CD14-positive monocyte (primary cell): ENCODE results near the gene KRT72. TPM values are rescaled to one million over a fixed set of nuclear protein-coding genes. Genes with fewer than 3 reads are reported as not detected.

Experiments
- DNase-seq, 3 donors: peaks; one replicate each; pipeline ENCODE4 v3.0.0-alpha.2; 2011 to 2022
- H2AFZ ChIP-seq: 2 replicates; pipeline ENCODE4 v1.6.0; 2012; ENCODE audit warnings: mild to moderate bottlenecking, low read depth, low read length, inconsistent platforms; ENCODE audit not compliant: insufficient read depth, poor library complexity, severe bottlenecking
- H3K27ac ChIP-seq, 2 donors: 1 replicate in 1 of 2; 2 replicates in 1 of 2; pipeline ENCODE4 v1.5.1; 2012 to 2013; ENCODE audit warnings: low read length in 2 of 2, control low read depth in 1 of 2, inconsistent platforms in 1 of 2, low read depth in 1 of 2, mild to moderate bottlenecking in 1 of 2
- H3K27me3 ChIP-seq, 2 donors: one replicate each; pipeline versions ENCODE4 v1.6.0 to v1.6.1; 2011 to 2013; ENCODE audit warnings: low read length in 2 of 2; ENCODE audit not compliant: control insufficient read depth in 2 of 2, insufficient read depth in 2 of 2
- H3K36me3 ChIP-seq, 2 donors: replicated peaks in 1 of 2; 1 replicate in 1 of 2; 2 replicates in 1 of 2; pipeline versions ENCODE4 v1.5.1 to v1.6.1; 2012 to 2013; ENCODE audit warnings: low read length in 2 of 2, control low read depth in 1 of 2, inconsistent platforms in 1 of 2, mild to moderate bottlenecking in 1 of 2; ENCODE audit not compliant: insufficient read depth in 2 of 2, control insufficient read depth in 1 of 2
- H3K4me1 ChIP-seq, 2 donors: 1 replicate in 1 of 2; 2 replicates in 1 of 2; pipeline versions ENCODE4 v1.5.1 to v1.6.1; 2012 to 2013; ENCODE audit warnings: low read length in 2 of 2, control low read depth in 1 of 2, inconsistent platforms in 1 of 2, mild to moderate bottlenecking in 1 of 2, moderate library complexity in 1 of 2; ENCODE audit not compliant: insufficient read depth in 2 of 2, control insufficient read depth in 1 of 2
- H3K4me2 ChIP-seq: replicated peaks from 2 replicates; pipeline ENCODE3; 2012; ENCODE audit warnings: low read length, moderate library complexity, mild to moderate bottlenecking; ENCODE audit not compliant: poor library complexity, severe bottlenecking; ENCODE audit errors: extremely low read depth
- H3K4me3 ChIP-seq, 3 experiments: fragments of 200-600 bp in 1 of 3; sonication (generic) in 1 of 3; replicated peaks in 1 of 3; 1 replicate in 2 of 3; 2 replicates in 1 of 3; pipeline ENCODE4 v1.5.1; 2011 to 2013; ENCODE audit warnings: low read length in 3 of 3, mild to moderate bottlenecking in 3 of 3, control low read depth in 2 of 3, low read depth in 2 of 3, inconsistent platforms in 1 of 3, moderate library complexity in 1 of 3
- H3K79me2 ChIP-seq: 2 replicates; pipeline ENCODE4 v1.6.0; 2012; ENCODE audit warnings: mild to moderate bottlenecking, control low read depth, inconsistent platforms, low read length, moderate library complexity; ENCODE audit not compliant: insufficient read depth
- H3K9ac ChIP-seq: 2 replicates; pipeline ENCODE4 v1.6.0; 2017; ENCODE audit warnings: low read length, mild to moderate bottlenecking; ENCODE audit not compliant: insufficient read depth, poor library complexity, severe bottlenecking
- H3K9me3 ChIP-seq, 2 donors: replicated peaks in 1 of 2; 1 replicate in 1 of 2; 2 replicates in 1 of 2; pipeline versions ENCODE4 v1.5.1 to v1.6.1; 2012 to 2013; ENCODE audit warnings: low read length in 2 of 2, control low read depth in 1 of 2; ENCODE audit not compliant: control insufficient read depth in 1 of 2, insufficient read depth in 1 of 2
- H4K20me1 ChIP-seq: 2 replicates; pipeline ENCODE4 v1.6.0; 2012; ENCODE audit warnings: mild to moderate bottlenecking, low read length, control low read depth, moderate library complexity; ENCODE audit not compliant: insufficient read depth
- H3K27ac Mint-ChIP-seq, 7 donors: one replicate each; pipeline ENCODE4 v1.8.0; 2020; ENCODE audit warnings: mild to moderate bottlenecking in 7 of 7, mixed read lengths in 7 of 7, moderate library complexity in 6 of 7, inconsistent platforms in 2 of 7
- H3K27me3 Mint-ChIP-seq, 3 donors: one replicate each; pipeline ENCODE4 v1.8.0; 2021 to 2022; ENCODE audit warnings: low read depth in 3 of 3, mild to moderate bottlenecking in 3 of 3, mixed read lengths in 3 of 3, moderate library complexity in 3 of 3, inconsistent platforms in 1 of 3
- H3K36me3 Mint-ChIP-seq, 2 donors: one replicate each; pipeline ENCODE4 v1.8.0; 2020; ENCODE audit warnings: mixed read lengths in 2 of 2, inconsistent platforms in 1 of 2, mild to moderate bottlenecking in 1 of 2
- H3K4me1 Mint-ChIP-seq: one replicate; pipeline ENCODE4 v1.8.0; 2020; ENCODE audit warnings: mild to moderate bottlenecking, mixed read lengths
- H3K4me3 Mint-ChIP-seq, 2 donors: one replicate each; pipeline ENCODE4 v1.8.0; 2020; ENCODE audit warnings: mild to moderate bottlenecking in 2 of 2, mixed read lengths in 2 of 2, moderate library complexity in 1 of 2
- H3K9me3 Mint-ChIP-seq, 7 donors: one replicate each; pipeline ENCODE4 v1.8.0; 2020 to 2022; ENCODE audit warnings: mixed read lengths in 7 of 7, mild to moderate bottlenecking in 6 of 7, moderate library complexity in 6 of 7, inconsistent platforms in 2 of 7
- CTCF ChIP-seq: fragments of 200-600 bp; IDR thresholded peaks from one replicate; pipeline ENCODE4 v1.8.0; 2022; ENCODE audit warnings: antibody characterized with exemption, mild to moderate bottlenecking
- WGBS: methylation state at CpG from one replicate; pipeline ENCODE4 v1.1.5; 2013; ENCODE audit warnings: missing lambda C conversion rate; ENCODE audit not compliant: insufficient coverage; 5-methylcytosine and 5-hydroxymethylcytosine counted together
- intact Hi-C, 2 donors: fragments of 100-400 bp; cut with micrococcal nuclease; formaldehyde crosslinking; loops; one replicate each; pipeline versions ENCODE4 v1.15.0 to v1.15.1; 2023
- polyA plus RNA-seq, 3 donors: library from polyadenylated mRNA; depleted of rRNA in 1 of 3; unstranded in 2 of 3; stranded (reverse) in 1 of 3; fragments of 300-500 nt in 2 of 3; fragments of >200 nt in 1 of 3; fragmentation: Illumina TruSeq in 2 of 3; gene quantifications; 1 replicate in 2 of 3; 2 replicates in 1 of 3; pipeline ENCODE4 v1.2.3, GENCODE V29; 2012 to 2021

KRT72 gene
- polyA plus RNA-seq, 3 donors: not detected

DNA sequence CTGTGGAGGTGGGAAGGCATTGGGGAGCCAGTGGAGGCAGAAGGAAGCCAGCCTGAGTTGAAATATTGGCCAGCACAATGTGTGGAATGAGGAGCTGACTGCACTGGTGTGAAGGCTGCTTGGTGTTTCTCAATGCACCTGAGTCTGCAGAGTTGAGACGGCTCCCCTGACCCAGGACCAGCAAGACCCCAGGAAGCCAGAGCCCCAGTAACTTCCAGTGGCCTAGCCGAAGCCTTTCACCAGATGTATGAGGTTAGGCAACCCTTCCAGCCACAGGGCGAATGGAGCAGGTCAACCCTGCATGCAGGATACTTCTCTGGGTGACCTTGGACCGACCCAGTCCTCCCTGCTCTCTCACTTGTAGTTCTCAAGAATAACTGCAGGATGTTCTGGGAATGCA is 30.0 kb upstream of the KRT72 start:
- Histone ChIP-seq H3K9ac (no peak overlapping the region), H3K36me3 (no peaks in the 10 kb centered on the region), H2AFZ (no peak overlapping the region), H3K9me3 (no peaks in the 10 kb centered on the region), H3K4me3 (no peak overlapping the region), H3K4me2 (no peak overlapping the region), H4K20me1 (no peaks in the 10 kb centered on the region), H3K27ac (no peak overlapping the region), H3K4me1 (peaks cover 0 to 2% of the 10 kb centered on the region in 2 donors), H3K79me2 (no peaks in the 10 kb centered on the region), H3K27me3 (no peaks in the 10 kb centered on the region)
- H3K36me3 Mint-ChIP-seq: no peaks in the 10 kb centered on the region
- intact Hi-C loops: no loop called here
- WGBS: 25% methylated on average over 4 of the region's 4 CpGs
- H3K27me3 Mint-ChIP-seq: peaks cover 0 to 10% (median 7%) of the 10 kb centered on the region in 3 donors
- peaks cover 8% of the 10 kb centered on the region for H3K4me1 Mint-ChIP-seq
- no peak for DNase-seq
- no peaks in the 10 kb centered on the region for H3K9me3 Mint-ChIP-seq
- no peak overlapping the region for H3K4me3 Mint-ChIP-seq
- H3K27ac Mint-ChIP-seq: no peak overlapping the region
- no peak for TF ChIP-seq CTCF

GRCh38 chr12:52630599-52631200 is 29.4 kb upstream of the KRT72 start:
- no peaks in the 10 kb centered on the region for H3K27me3 ChIP-seq
- H3K36me3 ChIP-seq: no peaks in the 10 kb centered on the region
- no peak overlapping the region for H3K4me3 Mint-ChIP-seq
- H3K36me3 Mint-ChIP-seq: no peaks in the 10 kb centered on the region
- peaks cover 0 to 10% (median 7%) of the 10 kb centered on the region in 3 donors for H3K27me3 Mint-ChIP-seq
- peaks cover 8% of the 10 kb centered on the region for H3K4me1 Mint-ChIP-seq
- no peak overlapping the region for H2AFZ ChIP-seq
- H3K9ac ChIP-seq: no peak overlapping the region
- no peak for TF ChIP-seq CTCF
- no peak overlapping the region for H3K4me2 ChIP-seq
- no peaks in the 10 kb centered on the region for H3K9me3 Mint-ChIP-seq
- H3K27ac Mint-ChIP-seq: no peak overlapping the region
- no peaks in the 10 kb centered on the region for H3K4me1 ChIP-seq
- no peak overlapping the region for H3K4me3 ChIP-seq
- intact Hi-C loops: no loop called here
- H4K20me1 ChIP-seq: no peaks in the 10 kb centered on the region
- DNase-seq: no peak
- no peaks in the 10 kb centered on the region for H3K9me3 ChIP-seq
- no CpG with 5 or more reads among the region's 4 CpGs for WGBS
- no peaks in the 10 kb centered on the region for H3K79me2 ChIP-seq
- no peak overlapping the region for H3K27ac ChIP-seq
